Measurements from ENCODE around the gene NPTX1. TPM values are rescaled to one million over a fixed set of nuclear protein-coding genes. Genes with fewer than 3 reads are reported as not detected.

The NPTX1 gene
- total and polyA plus RNA-seq, 2 experiments from 2014 or later = not detected

- DNase-seq (ENCODE audit: low read depth in 1 of 2, low spot score in 1 of 2) = no peak
- no peak for TF ChIP-seq CTCF (IDR thresholded peaks at IDR 0.05; ENCODE audit: low read depth, low read length)
- H3K4me1 ChIP-seq (ENCODE audit: low read depth) = no peaks in the 10 kb centered on the region
- H3K27me3 ChIP-seq = peaks cover 75% of the 10 kb centered on the region
- no peak overlapping the region for H3K4me3 ChIP-seq
- H3K9me3 ChIP-seq (ENCODE audit: low read depth) = no peaks in the 10 kb centered on the region
- no peak overlapping the region for H3K27ac ChIP-seq
- no peaks in the 10 kb centered on the region for H3K36me3 ChIP-seq
Observed at GRCh38 chr17:80487511-80487910, 11.1 kb upstream of the NPTX1 start.

GRCh38 chr17:80486692-80487091 is 10.3 kb upstream of the NPTX1 start:
- Histone ChIP-seq H3K36me3 (no peaks in the 10 kb centered on the region), H3K4me3 (no peak overlapping the region), H3K27ac (no peak overlapping the region), H3K4me1 (ENCODE audit: low read depth) (no peaks in the 10 kb centered on the region), H3K9me3 (ENCODE audit: low read depth) (no peaks in the 10 kb centered on the region), H3K27me3 (peaks cover 80% of the 10 kb centered on the region)
- no peak for TF ChIP-seq CTCF (IDR thresholded peaks at IDR 0.05; ENCODE audit: low read depth, low read length)
- DNase-seq (ENCODE audit: low read depth in 1 of 2, low spot score in 1 of 2) = no peak

- no peak for TF ChIP-seq CTCF (IDR thresholded peaks at IDR 0.05; ENCODE audit: low read depth, low read length)
- peaks cover 80% of the 10 kb centered on the region for H3K27me3 ChIP-seq
- DNase-seq (ENCODE audit: low read depth in 1 of 2, low spot score in 1 of 2) = no peak
Observed at GRCh38 chr17:80485846-80486245, 9.4 kb upstream of the NPTX1 start.

GRCh38 chr17:80482555-80483308 is 6.3 kb upstream of the NPTX1 start:
- no peak for TF ChIP-seq CTCF (IDR thresholded peaks at IDR 0.05; ENCODE audit: low read depth, low read length)
- Histone ChIP-seq H3K9me3 (ENCODE audit: low read depth) (no peaks in the 10 kb centered on the region), H3K4me3 (no peak overlapping the region), H3K36me3 (no peaks in the 10 kb centered on the region), H3K4me1 (ENCODE audit: low read depth) (no peaks in the 10 kb centered on the region), H3K27me3 (peaks cover 100% of the 10 kb centered on the region), H3K27ac (no peak overlapping the region)
- DNase-seq (ENCODE audit: low read depth in 1 of 2, low spot score in 1 of 2) = no peak

More at GRCh38 chr17:80485846-80486245, 9.4 kb upstream of the NPTX1 start:
- no peak overlapping the region for H3K4me3 ChIP-seq
- H3K27ac ChIP-seq = no peak overlapping the region
- no peaks in the 10 kb centered on the region for H3K9me3 ChIP-seq (ENCODE audit: low read depth)
- no peaks in the 10 kb centered on the region for H3K36me3 ChIP-seq
- no peaks in the 10 kb centered on the region for H3K4me1 ChIP-seq (ENCODE audit: low read depth)

GRCh38 chr17:80482058-80482318 is 5.6 kb upstream of the NPTX1 start:
- no peaks in the 10 kb centered on the region for H3K9me3 ChIP-seq (ENCODE audit: low read depth)
- H3K27ac ChIP-seq = no peak overlapping the region
- no peaks in the 10 kb centered on the region for H3K36me3 ChIP-seq
- TF ChIP-seq CTCF (IDR thresholded peaks at IDR 0.05; ENCODE audit: low read depth, low read length) = no peak
- no peak overlapping the region for H3K4me3 ChIP-seq
- peaks cover 100% of the 10 kb centered on the region for H3K27me3 ChIP-seq
- no peaks in the 10 kb centered on the region for H3K4me1 ChIP-seq (ENCODE audit: low read depth)
- DNase-seq (ENCODE audit: low read depth in 1 of 2, low spot score in 1 of 2) = no peak

Measured in cardiac muscle cell (in vitro differentiated cells and primary cell).